ENCODE data around the gene DEDD. TPM values are rescaled to one million over a fixed set of nuclear protein-coding genes. Genes with fewer than 3 reads are reported as not detected.

DEDD gene
- total and polyA plus RNA-seq, 2 of the 13 experiments (the other 11 are each of a cell fraction or from before 2014, with no cell fraction given) = 12.6 to 27.8 TPM

GRCh38 chr1:161132410-161133219 is at the start of gene DEDD (continued):
- TF ChIP-seq, protein P1, sequence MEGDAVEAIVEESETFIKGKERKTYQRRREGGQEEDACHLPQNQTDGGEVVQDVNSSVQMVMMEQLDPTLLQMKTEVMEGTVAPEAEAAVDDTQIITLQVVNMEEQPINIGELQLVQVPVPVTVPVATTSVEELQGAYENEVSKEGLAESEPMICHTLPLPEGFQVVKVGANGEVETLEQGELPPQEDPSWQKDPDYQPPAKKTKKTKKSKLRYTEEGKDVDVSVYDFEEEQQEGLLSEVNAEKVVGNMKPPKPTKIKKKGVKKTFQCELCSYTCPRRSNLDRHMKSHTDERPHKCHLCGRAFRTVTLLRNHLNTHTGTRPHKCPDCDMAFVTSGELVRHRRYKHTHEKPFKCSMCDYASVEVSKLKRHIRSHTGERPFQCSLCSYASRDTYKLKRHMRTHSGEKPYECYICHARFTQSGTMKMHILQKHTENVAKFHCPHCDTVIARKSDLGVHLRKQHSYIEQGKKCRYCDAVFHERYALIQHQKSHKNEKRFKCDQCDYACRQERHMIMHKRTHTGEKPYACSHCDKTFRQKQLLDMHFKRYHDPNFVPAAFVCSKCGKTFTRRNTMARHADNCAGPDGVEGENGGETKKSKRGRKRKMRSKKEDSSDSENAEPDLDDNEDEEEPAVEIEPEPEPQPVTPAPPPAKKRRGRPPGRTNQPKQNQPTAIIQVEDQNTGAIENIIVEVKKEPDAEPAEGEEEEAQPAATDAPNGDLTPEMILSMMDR (CRISPR knock-in tag; IDR thresholded peaks at IDR 0.05) = peak; percentile 43; the same call in 1 of the 2 replicates
- TF ChIP-seq ZNF292 (CRISPR knock-in tag; IDR thresholded peaks at IDR 0.05; ENCODE audit: borderline replicate concordance, low read depth) (no peak), ZNF510 (CRISPR knock-in tag; IDR thresholded peaks at IDR 0.05; ENCODE audit: low read depth) (no peak), FOXA3 (CRISPR knock-in tag; IDR thresholded peaks at IDR 0.05) (peak; percentile 26; the same call in 1 of the 2 replicates), MEIS2 (CRISPR knock-in tag; IDR thresholded peaks at IDR 0.05) (no peak; the same call in 1 of the 2 replicates), CENPX (CRISPR knock-in tag; IDR thresholded peaks at IDR 0.05) (no peak), ZNF235 (CRISPR knock-in tag; IDR thresholded peaks at IDR 0.05; ENCODE audit: borderline replicate concordance) (no peak), NFKB2 (CRISPR knock-in tag; IDR thresholded peaks at IDR 0.05; ENCODE audit: borderline replicate concordance) (no peak), SP4 (CRISPR knock-in tag; IDR thresholded peaks at IDR 0.05) (0 out of 2 replicates have a peak, but pooled peaks have one; percentile 14), KLF16 (CRISPR knock-in tag; IDR thresholded peaks at IDR 0.05) (no peak), BRD4 (CRISPR knock-in tag; IDR thresholded peaks at IDR 0.05) (0 out of 2 replicates have a peak, but pooled peaks have one; percentile 36), KLF15 (CRISPR knock-in tag; IDR thresholded peaks at IDR 0.05; ENCODE audit: borderline replicate concordance) (no peak), RBFOX2 (IDR thresholded peaks at IDR 0.05; ENCODE audit: low read depth, low read length) (peak; percentile 90), SIX4 (CRISPR knock-in tag; IDR thresholded peaks at IDR 0.05) (no peak), MED13 (CRISPR knock-in tag; IDR thresholded peaks at IDR 0.05) (no peak), ZNF615 (CRISPR knock-in tag; IDR thresholded peaks at IDR 0.05; ENCODE audit: borderline replicate concordance) (no peak), NFE2 (CRISPR knock-in tag; IDR thresholded peaks at IDR 0.05) (no peak), SPEN (CRISPR knock-in tag; IDR thresholded peaks at IDR 0.05; ENCODE audit: low read depth) (peak; percentile 30; the same call in 1 of the 2 replicates), ZNF703 (CRISPR knock-in tag; IDR thresholded peaks at IDR 0.05; ENCODE audit: borderline replicate concordance) (no peak), SKI (IDR thresholded peaks at IDR 0.05; ENCODE audit: partially characterized antibody) (peak; percentile 68), ZNF33A (CRISPR knock-in tag; IDR thresholded peaks at IDR 0.05; ENCODE audit: borderline replicate concordance) (no peak)
- TF ChIP-seq, protein P2, sequence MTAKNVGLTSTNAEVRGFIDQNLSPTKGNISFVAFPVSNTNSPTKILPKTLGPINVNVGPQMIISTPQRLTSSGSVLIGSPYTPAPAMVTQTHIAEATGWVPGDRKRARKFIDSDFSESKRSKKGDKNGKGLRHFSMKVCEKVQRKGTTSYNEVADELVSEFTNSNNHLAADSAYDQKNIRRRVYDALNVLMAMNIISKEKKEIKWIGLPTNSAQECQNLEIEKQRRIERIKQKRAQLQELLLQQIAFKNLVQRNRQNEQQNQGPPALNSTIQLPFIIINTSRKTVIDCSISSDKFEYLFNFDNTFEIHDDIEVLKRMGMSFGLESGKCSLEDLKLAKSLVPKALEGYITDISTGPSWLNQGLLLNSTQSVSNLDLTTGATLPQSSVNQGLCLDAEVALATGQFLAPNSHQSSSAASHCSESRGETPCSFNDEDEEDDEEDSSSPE (CRISPR knock-in tag; IDR thresholded peaks at IDR 0.05) = no peak
- TF ChIP-seq, protein P3, sequence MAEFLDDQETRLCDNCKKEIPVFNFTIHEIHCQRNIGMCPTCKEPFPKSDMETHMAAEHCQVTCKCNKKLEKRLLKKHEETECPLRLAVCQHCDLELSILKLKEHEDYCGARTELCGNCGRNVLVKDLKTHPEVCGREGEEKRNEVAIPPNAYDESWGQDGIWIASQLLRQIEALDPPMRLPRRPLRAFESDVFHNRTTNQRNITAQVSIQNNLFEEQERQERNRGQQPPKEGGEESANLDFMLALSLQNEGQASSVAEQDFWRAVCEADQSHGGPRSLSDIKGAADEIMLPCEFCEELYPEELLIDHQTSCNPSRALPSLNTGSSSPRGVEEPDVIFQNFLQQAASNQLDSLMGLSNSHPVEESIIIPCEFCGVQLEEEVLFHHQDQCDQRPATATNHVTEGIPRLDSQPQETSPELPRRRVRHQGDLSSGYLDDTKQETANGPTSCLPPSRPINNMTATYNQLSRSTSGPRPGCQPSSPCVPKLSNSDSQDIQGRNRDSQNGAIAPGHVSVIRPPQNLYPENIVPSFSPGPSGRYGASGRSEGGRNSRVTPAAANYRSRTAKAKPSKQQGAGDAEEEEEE (CRISPR knock-in tag; IDR thresholded peaks at IDR 0.05; ENCODE audit: borderline replicate concordance) = no peak

All from HepG2 (cell line).